HepG2 (cell line): Measurements from ENCODE around the gene CCBE1. TPM values are rescaled to one million over a fixed set of nuclear protein-coding genes. Genes with fewer than 3 reads are reported as not detected.

ENCODE experiments used
- CEBPB ChIP-seq: IDR thresholded peaks from 2 replicates; pipeline ENCODE4 v1.6.1; 2011; ENCODE audit warnings: low read depth, low read length, improper control_type of control experiment, borderline replicate concordance
- FOXP4 ChIP-seq: sonication (generic); formaldehyde crosslinking; IDR thresholded peaks from 2 replicates; pipeline ENCODE4 v1.4.0; 2020; ENCODE audit warnings: missing genetic modification reagents
- KAT7 ChIP-seq: IDR thresholded peaks from 2 replicates; pipeline ENCODE4 v1.6.1; 2018; ENCODE audit warnings: borderline replicate concordance, missing compliant biosample characterization
- MLX ChIP-seq: IDR thresholded peaks from 2 replicates; pipeline ENCODE4 v1.6.1; 2016
- MXD1 ChIP-seq: sonication (generic); formaldehyde crosslinking; IDR thresholded peaks from 2 replicates; pipeline ENCODE4 v1.4.0; 2020; ENCODE audit warnings: mild to moderate bottlenecking, missing genetic modification reagents
- MXD4 ChIP-seq: IDR thresholded peaks from 2 replicates; pipeline ENCODE4 v1.6.1; 2016; ENCODE audit warnings: mild to moderate bottlenecking, missing biosample characterization, missing genetic modification reagents
- NFE2L2 ChIP-seq: fragments of 150-350 bp; IDR thresholded peaks from 2 replicates; pipeline ENCODE4 v1.6.1; 2014; ENCODE audit warnings: low read length
- ZNF557 ChIP-seq: sonication (generic); formaldehyde crosslinking; IDR thresholded peaks from 2 replicates; pipeline ENCODE4 v1.4.0; 2020; ENCODE audit warnings: missing genetic modification reagents
- ZNF879 ChIP-seq: sonication (generic); formaldehyde crosslinking; IDR thresholded peaks from 2 replicates; pipeline ENCODE4 v1.8.1; 2023; ENCODE audit warnings: missing genetic modification reagents
- polyA plus RNA-seq, 8 experiments: library from polyadenylated mRNA; depleted of rRNA in 3 of 8; stranded (reverse) in 7 of 8; unstranded in 1 of 8; fragments of >200 nt; fragmentation: Illumina TruSeq in 4 of 8; extraction: Trizol in 4 of 8; gene quantifications; 2 replicates each; pipeline versions ENCODE4 v1.2.1 to v1.2.3, GENCODE V29; 2011 to 2016; ENCODE audit warnings: low read depth in 4 of 8, missing spikeins in 1 of 8, mixed read lengths in 1 of 8; ENCODE audit not compliant: insufficient read depth in 1 of 8
- total RNA-seq, 5 experiments: library from RNA; depleted of rRNA; stranded (reverse); fragments of >200 nt; fragmentation: Illumina TruSeq; extraction: Trizol; gene quantifications; 2 replicates each; pipeline ENCODE4 v1.2.3, GENCODE V29; 2016; ENCODE audit warnings: low read depth in 1 of 5
- TF ChIP-seq, protein P1 (sequence below), 2 experiments: sonication (generic) in 1 of 2; formaldehyde crosslinking in 1 of 2; IDR thresholded peaks; 2 replicates each; pipeline versions ENCODE4 v1.4.0 to v1.6.1; 2018 to 2020; ENCODE audit warnings: missing genetic modification reagents in 2 of 2, borderline replicate concordance in 1 of 2, low read depth in 1 of 2, mild to moderate bottlenecking in 1 of 2, missing biosample characterization in 1 of 2
- TF ChIP-seq, protein P2 (sequence below): IDR thresholded peaks from 2 replicates; pipeline ENCODE4 v1.6.1; 2016; ENCODE audit warnings: low read depth
- TF ChIP-seq, protein P3 (sequence below): sonication (generic); formaldehyde crosslinking; conservative IDR thresholded peaks from 2 replicates; pipeline ENCODE4 v1.8.0; 2022; ENCODE audit warnings: low read depth, missing genetic modification reagents
- TF ChIP-seq, protein P4 (sequence below): sonication (generic); formaldehyde crosslinking; IDR thresholded peaks from 2 replicates; pipeline ENCODE4 v1.5.1; 2020; ENCODE audit warnings: missing genetic modification reagents, mild to moderate bottlenecking, borderline replicate concordance

CCBE1 gene
- total and polyA plus RNA-seq, 2 of the 13 experiments (the other 11 are each of a cell fraction or from before 2014, with no cell fraction given) = not detected

GRCh38 chr18:59453468-59453961 lies 243.7 kb downstream of the CCBE1 start (continued):
- TF ChIP-seq, protein P1, sequence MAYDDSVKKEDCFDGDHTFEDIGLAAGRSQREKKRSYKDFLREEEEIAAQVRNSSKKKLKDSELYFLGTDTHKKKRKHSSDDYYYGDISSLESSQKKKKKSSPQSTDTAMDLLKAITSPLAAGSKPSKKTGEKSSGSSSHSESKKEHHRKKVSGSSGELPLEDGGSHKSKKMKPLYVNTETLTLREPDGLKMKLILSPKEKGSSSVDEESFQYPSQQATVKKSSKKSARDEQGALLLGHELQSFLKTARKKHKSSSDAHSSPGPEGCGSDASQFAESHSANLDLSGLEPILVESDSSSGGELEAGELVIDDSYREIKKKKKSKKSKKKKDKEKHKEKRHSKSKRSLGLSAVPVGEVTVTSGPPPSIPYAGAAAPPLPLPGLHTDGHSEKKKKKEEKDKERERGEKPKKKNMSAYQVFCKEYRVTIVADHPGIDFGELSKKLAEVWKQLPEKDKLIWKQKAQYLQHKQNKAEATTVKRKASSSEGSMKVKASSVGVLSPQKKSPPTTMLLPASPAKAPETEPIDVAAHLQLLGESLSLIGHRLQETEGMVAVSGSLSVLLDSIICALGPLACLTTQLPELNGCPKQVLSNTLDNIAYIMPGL (CRISPR knock-in tag; IDR thresholded peaks at IDR 0.05; ENCODE audit: borderline replicate concordance in 1 of 2, low read depth in 1 of 2) = no peak; a peak in 1 of 4 replicates
- peak; percentile 95 for TF ChIP-seq FOXP4
- TF ChIP-seq, protein P2, sequence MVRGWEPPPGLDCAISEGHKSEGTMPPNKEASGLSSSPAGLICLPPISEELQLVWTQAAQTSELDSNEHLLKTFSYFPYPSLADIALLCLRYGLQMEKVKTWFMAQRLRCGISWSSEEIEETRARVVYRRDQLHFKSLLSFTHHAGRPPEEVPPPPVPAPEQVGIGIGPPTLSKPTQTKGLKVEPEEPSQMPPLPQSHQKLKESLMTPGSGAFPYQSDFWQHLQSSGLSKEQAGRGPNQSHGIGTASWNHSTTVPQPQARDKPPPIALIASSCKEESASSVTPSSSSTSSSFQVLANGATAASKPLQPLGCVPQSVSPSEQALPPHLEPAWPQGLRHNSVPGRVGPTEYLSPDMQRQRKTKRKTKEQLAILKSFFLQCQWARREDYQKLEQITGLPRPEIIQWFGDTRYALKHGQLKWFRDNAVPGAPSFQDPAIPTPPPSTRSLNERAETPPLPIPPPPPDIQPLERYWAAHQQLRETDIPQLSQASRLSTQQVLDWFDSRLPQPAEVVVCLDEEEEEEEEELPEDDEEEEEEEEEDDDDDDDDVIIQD = 0 out of 2 replicates have a peak, but pooled peaks have one; percentile 46
- TF ChIP-seq MXD1 (CRISPR knock-in tag) = no peak
- TF ChIP-seq ZNF879 (CRISPR knock-in tag) = no peak
- no peak for TF ChIP-seq NFE2L2
- peak; percentile 67 for TF ChIP-seq MLX (CRISPR knock-in tag)
- TF ChIP-seq ZNF557 (CRISPR knock-in tag) = no peak
- TF ChIP-seq, protein P3, sequence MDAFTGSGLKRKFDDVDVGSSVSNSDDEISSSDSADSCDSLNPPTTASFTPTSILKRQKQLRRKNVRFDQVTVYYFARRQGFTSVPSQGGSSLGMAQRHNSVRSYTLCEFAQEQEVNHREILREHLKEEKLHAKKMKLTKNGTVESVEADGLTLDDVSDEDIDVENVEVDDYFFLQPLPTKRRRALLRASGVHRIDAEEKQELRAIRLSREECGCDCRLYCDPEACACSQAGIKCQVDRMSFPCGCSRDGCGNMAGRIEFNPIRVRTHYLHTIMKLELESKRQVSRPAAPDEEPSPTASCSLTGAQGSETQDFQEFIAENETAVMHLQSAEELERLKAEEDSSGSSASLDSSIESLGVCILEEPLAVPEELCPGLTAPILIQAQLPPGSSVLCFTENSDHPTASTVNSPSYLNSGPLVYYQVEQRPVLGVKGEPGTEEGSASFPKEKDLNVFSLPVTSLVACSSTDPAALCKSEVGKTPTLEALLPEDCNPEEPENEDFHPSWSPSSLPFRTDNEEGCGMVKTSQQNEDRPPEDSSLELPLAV (CRISPR knock-in tag) = no peak
- TF ChIP-seq KAT7 (CRISPR knock-in tag) = no peak
- TF ChIP-seq, protein P4, sequence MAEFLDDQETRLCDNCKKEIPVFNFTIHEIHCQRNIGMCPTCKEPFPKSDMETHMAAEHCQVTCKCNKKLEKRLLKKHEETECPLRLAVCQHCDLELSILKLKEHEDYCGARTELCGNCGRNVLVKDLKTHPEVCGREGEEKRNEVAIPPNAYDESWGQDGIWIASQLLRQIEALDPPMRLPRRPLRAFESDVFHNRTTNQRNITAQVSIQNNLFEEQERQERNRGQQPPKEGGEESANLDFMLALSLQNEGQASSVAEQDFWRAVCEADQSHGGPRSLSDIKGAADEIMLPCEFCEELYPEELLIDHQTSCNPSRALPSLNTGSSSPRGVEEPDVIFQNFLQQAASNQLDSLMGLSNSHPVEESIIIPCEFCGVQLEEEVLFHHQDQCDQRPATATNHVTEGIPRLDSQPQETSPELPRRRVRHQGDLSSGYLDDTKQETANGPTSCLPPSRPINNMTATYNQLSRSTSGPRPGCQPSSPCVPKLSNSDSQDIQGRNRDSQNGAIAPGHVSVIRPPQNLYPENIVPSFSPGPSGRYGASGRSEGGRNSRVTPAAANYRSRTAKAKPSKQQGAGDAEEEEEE (CRISPR knock-in tag) = no peak
- TF ChIP-seq CEBPB = peak; percentile 91
- 0 out of 2 replicates have a peak, but pooled peaks have one; percentile 25 for TF ChIP-seq MXD4 (CRISPR knock-in tag)
